ENCODE results near the gene NFE2.
A peak's percentile ranks its signal among the peaks of the same experiment; 100 is the strongest.
"Not testable (repeated sequence)": the region's sequence is repeated elsewhere in the genome, so short reads cannot be mapped to it uniquely, and the experiment has no call there.

The NFE2 gene

DNA sequence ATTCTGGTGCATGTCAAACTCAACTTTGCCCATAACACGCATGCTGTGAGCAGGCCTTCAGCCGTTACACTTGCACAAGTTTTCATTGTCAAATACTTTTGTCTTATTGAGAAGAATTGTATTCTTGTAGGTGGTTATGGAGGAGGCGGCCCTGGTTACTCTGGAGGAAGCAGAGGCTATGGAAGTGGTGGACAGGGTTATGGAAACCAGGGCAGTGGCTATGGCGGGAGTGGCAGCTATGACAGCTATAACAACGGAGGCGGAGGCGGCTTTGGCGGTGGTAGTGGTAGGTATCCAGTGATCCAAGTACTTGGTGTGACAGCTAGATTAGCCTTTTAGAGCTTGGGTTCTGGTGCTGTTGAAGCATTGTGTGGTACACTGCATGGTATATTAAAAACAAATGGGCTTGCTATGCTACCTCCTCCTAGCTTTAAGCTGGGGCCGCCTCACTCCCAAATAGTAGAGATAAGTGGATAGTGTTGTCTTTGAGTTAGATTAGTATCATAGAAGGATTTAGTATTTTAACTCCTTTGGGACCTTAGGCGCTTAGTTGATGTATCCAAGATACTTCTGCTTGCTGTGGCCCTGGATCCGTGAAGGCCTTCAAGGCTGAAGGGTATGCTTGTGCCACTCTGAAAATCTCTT, 17.7 kb downstream of the NFE2 start:
- DNase-seq (ENCODE audit: low read depth) = no peak

DNA sequence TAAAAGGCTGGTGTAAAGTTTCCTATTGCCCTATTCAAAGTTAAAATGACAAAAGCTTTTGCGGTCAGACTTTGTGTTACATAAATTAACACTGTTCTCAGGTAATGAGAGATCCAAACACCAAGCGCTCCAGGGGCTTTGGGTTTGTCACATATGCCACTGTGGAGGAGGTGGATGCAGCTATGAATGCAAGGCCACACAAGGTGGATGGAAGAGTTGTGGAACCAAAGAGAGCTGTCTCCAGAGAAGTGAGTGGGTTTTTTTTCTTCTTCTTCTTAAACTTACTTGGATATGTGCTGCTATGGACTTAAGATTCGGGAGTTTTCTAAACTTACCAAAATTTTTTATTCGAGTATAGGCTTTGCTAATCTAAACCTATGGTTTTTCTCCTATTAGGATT, 19.1 kb downstream of the NFE2 start:
- DNase-seq (ENCODE audit: low read depth) = not testable (repeated sequence)

DNA sequence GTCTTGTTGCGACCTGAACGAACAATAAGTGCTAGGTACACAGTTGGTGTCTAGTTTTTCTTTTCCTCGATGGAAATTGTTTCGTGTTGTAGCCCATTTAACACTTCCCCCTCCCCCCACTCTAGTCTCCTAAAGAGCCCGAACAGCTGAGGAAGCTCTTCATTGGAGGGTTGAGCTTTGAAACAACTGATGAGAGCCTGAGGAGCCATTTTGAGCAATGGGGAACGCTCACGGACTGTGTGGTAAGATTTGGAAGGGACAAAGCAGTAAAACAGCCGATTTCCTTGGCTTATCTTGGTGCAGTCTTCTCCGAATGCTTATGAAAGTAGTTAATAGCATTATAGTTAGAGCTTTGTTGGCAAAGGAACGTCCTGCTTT, 19.6 kb downstream of the NFE2 start:
- DNase-seq (ENCODE audit: low read depth) = not testable (repeated sequence)

DNA sequence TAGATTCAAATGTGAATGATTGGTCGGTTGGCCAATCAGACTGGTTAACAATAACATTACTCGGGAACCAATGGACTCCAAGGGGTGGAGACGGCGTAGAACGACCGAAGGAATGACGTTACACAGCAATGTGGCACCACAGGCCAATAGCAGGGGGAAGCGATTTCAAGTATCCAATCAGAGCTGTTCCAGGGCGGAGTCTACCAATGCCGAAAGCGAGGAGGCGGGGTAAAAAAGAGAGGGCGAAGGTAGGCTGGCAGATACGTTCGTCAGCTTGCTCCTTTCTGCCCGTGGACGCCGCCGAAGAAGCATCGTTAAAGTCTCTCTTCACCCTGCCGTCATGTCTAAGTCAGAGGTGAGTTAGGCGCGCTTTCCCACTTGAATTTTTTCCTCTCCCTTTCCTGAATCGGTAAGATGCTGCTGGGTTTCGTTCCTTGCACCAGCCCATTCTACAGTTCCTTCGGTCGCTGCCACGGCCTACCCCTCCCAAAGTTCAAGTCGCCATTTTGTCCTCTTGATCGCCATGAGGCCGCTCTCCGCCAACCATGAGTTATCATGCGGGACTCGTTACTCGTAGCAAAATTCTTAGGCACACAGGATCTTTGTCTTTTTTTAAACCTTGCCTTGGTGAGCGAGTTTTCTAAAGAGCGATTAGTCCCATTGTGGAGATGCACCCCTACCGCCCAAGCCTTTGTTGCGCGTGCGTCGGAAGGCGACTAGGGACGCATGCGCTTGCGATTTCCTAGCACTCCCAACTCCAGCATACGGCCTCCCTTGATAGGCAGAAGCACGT, 20.2 kb downstream of the NFE2 start, which contains the start of gene HNRNPA1:
HNRNPA1 (plus strand) TSS at position 259 of the 793 bp plus-strand sequence; CDS start at position 341, 82 bp downstream.
- peak; percentile 93 for DNase-seq (ENCODE audit: low read depth)

DNA sequence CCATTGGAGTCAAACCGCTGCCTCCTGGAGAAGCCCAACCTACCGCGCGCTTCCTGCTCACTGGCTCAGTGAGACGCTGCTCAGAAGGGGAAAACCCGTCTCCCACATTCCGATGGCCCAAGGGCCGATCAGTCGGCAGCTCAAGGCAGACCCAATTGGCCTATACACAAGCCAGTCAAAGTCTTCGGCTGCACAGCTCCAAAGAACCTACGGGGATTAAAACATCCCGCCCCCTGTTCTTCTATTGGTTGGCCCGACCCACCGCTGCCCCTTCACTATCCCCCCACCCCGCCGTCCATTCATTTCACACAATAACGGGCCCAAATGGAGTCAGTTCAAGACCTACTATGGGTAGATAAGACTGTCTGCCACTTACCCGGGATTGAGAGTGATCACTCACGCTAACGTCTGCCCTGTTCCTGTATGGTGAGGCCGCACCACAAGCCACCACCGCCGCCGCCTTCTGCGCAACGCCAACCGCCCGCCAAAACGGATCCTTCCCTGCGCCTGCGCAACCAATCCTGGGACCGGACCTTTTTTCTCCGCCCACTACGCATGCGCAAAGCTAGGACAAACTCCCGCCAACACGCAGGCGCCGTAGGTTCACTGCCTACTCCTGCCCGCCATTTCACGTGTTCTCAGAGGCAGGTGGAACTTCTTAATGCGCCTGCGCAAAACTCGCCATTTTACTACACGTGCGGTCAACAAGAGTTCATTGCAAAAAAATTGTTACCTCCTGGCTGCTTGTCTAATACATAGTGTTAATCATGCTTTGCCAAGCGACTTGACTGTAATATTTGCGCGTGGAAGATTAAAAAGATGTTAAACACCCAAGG, 21.0 kb downstream of the NFE2 start, which contains the start of gene CBX5:
CBX5 (minus strand) TSS at position 491 of the 836 bp plus-strand sequence. CDS start 22,472 bp downstream, outside the sequence.
- peak; percentile 99 for DNase-seq (ENCODE audit: low read depth)

DNA sequence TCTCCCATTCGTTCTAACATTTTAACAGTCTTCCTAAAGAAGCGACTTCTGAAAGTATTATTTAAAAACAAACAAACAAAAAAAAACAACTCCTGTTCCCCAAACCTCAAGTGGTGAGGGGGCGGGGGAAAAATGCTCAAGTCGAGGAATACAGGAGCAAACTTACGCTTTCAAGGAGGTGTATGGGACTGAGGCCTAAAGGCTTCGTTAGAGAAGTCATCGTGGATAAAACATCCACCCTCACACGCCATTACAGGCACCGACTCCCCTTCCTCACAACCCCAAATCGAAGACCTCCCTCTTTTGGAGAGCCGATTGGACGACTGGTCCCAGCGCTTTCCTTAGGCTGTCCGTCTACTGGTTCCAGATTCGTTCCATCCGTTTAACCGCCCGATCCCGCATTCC, 21.6 kb downstream of the NFE2 start:
- no peak for DNase-seq (ENCODE audit: low read depth)

DNA sequence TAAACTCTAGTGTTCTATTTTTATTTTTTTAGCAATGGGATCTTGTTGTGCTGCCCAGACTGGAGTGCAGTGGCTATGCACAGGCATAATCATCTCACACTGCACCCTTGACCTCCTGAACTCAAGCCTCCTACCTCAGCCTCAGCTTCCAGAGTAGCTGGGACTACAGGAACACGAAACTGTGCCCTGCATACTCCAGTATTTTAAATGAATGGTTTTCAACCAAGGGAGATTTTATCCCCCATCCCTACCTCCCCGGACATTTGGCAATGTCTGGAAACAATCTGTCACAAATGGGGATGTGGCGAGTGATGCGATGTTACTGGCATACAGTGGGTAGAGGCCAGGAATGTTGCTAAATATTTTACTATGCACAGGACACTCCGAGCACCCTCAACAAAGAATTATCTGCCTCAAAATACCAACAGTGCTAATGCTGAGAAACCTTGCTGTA, 23.0 kb downstream of the NFE2 start:
- DNase-seq (ENCODE audit: low read depth) = no peak

DNA sequence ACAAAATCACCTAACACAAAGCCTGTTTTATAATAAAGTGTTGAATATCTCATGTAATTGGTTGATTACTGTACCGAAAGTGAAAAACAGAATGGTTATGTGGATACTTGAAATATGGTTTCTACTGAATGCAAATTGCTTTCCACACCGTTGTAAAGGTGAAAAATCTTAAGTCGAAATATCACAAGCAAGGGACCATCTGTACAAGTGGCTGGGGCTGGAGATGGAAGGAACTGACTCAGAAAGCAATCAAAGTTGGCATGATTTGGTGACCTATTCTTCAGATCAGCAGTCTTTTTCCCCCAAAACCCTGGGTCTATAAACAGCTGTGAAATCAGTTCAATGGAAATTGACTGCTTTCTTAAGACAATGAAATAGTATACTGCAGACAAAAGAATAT, 24.4 kb downstream of the NFE2 start:
- DNase-seq (ENCODE audit: low read depth) = no peak

DNA sequence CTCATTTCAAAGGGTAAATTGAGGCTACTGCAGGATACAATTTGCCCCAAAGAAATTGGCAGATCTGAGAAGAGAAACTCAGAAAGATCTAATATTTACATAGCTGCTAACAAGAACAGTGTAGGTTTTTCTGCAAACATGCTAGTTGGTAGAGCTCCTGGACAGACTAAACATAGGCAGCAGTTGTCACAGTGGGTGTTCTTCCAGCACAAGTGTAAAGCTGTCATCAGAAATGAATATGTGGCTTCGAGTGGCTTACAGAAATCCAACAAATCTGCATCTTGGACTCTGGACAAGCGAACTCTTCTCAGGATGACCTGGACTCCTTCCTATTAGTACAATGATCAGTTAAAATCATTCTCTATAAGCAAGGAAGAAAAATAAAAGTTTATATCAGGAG, 26.8 kb downstream of the NFE2 start:
- DNase-seq (ENCODE audit: low read depth) = no peak

DNA sequence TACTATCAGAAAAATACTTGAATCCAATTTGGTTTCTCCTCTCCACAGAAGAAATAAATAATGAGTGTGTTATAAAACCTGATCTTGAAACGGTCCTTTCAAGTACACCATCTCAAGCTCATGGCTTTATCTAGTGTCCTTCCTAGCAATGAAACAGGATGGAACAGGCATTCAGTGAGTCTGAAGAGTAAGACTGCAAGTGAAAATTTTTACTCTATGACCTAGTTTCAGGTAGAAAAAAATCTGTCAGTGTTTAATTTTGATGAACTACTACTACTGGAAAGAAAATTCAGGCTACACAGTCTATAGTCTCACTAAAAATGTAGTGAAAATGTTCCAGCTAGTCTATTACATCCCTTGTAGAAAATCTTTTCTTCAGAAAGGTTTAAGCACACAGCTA, 28.6 kb downstream of the NFE2 start:
- no peak for DNase-seq (ENCODE audit: low read depth)

DNA sequence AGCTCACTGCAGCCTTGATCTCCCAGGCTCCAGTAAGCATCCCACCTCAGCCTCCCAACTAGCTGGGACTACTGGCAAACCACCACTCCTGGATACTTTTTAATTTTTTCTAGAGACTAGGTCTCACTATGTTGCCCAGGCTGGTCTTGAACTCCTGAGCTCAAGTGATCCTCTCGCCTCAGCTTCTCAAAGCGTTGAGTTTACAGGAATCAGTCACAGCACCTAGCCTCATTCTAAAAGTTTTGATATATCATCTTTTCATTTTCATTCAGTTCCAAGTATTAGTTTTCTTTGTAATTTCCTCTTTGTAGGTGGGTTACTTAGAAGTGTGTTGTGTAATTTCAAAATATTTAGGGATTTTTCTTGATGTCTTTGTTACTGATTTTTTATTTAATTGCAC, 30.5 kb downstream of the NFE2 start:
- no peak for DNase-seq (ENCODE audit: low read depth)

DNA sequence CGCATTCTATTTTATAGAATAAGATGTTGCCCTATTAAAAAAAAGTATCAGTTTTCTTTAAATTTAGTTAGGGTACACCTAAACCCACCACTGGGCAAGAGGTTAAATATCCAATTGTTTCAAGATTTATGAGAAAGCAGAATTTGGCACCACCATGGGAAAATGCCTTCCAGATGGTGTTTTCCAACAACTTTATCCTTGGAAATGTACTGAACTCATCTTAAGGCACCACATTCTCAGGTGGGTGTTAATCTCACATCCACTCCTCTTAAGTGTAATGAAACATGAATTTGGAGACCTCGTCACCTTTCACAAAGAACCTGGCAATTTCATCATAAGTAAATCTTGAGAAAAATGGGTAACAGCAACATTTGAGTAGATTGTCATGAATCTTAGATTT, 34.0 kb downstream of the NFE2 start:
- DNase-seq (ENCODE audit: low read depth) = no peak

DNA sequence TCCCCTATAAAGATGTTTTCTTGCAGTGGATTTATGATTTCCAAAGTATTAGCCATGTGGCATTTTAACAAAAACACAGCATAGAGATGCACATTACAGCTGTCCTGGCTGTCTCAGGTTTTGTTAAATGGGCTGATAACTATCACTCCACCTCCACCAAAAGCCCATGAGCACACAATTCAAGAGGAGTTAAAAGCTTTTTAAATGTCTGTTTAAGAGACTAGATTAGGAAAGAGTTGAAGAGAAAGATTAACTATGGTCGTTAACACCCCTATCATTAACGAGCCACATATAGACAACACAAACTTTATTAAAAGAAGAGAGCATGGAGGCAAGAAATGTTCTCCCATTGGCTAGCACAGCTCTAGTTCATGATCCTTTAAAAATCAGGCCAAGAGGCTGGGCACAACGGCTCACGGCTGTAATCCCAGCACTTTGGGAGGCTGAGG, 35.4 kb downstream of the NFE2 start:
- no peak for DNase-seq (ENCODE audit: low read depth)

DNA sequence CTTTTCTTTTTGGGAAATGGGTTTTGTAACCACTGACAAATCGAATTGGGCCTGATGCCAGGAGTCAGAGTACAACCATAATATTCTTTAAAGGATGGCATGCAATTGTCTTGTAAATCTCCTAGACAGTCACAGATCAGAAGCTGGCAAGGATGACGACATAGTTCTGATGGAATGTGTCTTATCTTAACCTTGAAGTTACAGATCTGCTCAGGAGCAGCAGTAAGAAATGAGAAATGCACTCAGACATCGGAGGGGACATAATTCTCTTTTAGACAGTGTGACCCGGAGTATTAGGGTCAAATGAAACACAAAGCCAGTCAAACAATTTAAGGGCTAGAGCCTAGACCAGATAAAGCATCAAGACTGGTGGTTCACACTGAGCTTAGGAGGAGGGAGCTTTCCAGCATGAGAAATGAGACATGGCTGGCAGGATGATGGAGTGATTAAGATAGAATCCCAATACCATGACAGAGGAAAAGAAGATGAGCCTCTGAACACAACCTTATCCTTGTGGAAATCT, 38.4 kb downstream of the NFE2 start:
- no peak for DNase-seq (ENCODE audit: low read depth)

DNA sequence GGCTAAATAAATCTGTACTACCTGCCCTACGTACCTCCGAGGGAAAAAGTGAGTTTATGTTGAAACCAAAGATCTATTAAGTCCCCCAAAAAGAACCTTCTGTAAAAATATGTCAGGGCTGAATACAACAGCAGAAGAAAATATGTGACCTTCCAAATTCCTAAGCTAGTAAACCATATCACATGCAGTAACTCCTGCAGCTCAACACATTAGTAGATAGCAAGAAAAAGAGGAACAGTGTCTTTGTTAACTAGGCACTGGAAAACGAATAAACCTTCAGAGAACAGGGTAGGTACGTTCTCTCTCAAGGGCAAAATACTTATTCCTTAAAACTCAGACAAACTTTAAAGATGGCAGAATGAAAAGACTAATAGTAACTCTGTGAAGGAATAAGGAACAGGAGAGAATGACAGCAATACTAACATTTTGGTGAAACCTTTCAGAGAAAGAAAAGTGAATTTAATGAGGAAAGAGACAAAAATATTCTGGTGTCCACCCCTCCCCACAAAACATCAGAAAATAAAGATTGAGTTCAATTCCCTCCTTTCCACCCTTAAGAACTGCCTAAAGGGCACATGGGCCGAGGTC, 38.9 kb downstream of the NFE2 start:
- DNase-seq (ENCODE audit: low read depth) = no peak

DNA sequence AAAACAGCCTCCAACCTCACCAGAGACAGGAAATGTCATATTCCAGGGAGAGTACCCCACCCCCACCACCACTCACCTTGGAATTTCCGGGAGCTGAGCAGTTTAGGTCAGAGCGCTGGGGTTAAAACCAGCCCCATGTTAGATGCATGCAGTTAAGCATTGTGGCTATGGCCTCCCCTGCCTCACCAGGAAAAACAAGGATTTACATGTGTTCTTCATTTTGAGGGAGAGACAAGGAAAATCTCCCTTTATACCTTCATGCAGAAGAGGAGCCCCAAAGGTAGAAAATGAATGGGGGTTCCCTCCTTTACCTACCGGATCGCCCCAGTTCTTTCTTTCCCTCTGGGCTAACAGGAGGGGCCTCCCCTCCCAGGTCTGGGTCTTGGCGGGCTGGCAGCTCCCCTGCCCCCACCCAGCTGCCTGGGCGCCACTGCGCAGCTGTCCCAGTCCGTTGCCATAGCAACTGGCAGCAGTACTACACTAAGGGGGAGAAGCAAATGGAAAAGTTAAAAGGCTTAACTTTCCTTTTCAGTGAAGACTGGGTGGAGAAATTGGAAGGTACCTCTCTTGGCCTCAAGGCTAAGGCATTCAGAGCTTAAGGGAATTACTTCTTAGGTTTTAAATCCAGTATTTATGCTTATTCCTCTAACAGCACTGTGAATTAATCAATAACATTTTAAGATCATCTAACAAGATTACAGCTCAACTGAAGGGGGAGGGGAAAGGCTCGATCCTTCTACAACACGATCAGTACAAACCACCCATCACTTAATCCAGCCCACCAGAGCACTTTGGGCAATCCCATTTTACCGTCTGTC, 41.4 kb downstream of the NFE2 start:
- peak; percentile 14 for DNase-seq (ENCODE audit: low read depth)

DNA sequence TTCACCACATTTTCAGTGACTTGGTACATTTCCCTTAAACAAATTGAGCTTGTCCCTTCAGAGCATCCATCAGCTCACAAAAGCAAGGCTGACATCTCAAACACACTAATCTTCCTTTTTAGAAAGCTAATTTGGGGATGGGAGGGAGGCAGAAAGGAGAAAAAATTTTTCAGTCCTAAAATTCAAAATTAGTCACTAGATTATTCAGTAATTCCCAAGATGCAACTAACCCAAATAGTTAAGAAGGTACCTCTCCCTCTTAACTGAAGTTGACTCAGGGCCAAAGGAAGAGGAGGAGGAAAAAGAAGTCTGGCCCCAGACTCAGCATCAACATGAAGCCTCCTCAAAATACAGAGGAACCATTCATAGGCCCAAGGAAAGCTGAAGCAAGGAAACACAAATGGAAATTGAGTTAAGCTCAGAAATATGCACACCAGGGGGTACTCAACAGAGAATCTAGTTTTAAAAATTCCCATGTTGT, 42.6 kb downstream of the NFE2 start:
- no peak for DNase-seq (ENCODE audit: low read depth)

DNA sequence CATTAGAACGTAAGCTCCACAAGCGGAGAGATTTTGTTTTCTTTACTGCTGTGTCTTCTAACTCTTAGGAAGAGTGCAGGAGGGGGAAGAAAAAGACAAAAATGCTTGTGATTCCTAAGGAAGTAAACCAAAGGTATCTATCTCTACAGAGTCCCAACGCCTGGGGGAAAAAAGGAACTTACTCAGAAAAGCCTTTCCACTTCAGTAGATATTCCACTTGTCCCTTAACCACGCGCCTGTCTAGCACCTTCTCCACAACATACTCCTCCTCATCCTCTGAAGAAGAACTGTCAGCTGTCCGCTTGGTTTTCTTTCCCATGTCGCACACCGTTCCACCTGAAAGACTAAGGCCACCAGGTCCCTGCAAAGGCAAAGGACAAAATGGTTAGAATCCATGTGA, 43.5 kb downstream of the NFE2 start:
- DNase-seq (ENCODE audit: low read depth) = no peak

DNA sequence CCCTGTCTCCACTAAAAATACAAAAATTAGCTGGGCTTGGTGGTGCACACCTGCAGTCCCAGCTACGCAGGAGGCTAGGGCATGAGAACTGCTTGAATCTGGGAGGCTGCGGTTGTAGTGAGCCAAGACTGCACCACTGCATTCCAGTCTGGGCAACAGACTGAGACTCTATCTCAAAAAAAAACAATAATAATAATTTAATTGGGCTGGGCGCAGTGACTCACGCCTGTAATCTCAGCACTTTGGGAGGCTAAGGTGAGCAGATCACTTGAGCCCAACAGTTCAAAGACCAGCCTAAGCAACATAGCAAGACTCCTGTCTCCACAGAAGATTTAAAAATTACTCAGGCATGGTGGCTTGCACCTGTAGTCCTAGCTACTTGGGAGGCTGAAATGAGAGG, 47.6 kb downstream of the NFE2 start:
- no peak for DNase-seq (ENCODE audit: low read depth)

DNA sequence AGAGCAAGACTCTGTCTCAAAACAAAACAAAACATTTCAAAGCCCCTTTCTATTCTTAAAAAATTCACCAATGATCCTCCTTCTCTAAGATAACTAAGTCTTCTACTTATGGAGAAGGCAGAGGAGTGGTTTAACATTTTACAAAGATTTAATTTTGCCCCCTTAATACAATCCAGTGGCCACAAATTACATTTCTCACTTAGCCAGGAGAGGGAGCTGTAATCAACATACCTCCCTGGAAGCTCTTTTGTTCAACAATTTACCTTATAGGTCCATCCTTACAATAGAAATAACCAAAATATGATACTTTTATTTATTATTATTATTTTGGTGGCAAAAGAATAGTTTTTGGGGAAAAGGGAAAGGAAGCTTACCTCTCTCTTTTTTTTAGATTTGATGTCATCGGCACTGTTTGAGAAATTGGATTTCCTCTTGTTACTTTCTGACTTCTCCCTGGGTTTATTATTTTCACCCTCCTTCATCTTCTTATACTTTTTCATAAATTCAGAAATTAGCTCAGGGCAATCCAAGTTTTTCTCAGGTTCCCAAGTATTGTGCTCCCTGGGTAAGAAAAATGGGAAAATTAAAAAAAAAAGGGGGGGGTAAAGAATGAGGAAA, 49.0 kb downstream of the NFE2 start:
- DNase-seq (ENCODE audit: low read depth) = no peak

Data from T follicular helper cell (primary cell).